SK-N-SH (cell line): Measurements from ENCODE around the gene TBC1D5. TPM values are rescaled to one million over a fixed set of nuclear protein-coding genes. Genes with fewer than 3 reads are reported as not detected.
"Not testable (repeated sequence)": the region's sequence is repeated elsewhere in the genome, so short reads cannot be mapped to it uniquely, and the experiment has no call there.

ENCODE experiments used
- CTCF ChIA-PET: fragments of 300-600, 350-600 bp; formaldehyde crosslinking; extraction: SDS; loops from one replicate; lab custom pipeline; 2021; lab: Yijun Ruan, JAX
- POLR2A ChIA-PET: fragments of 350-600 bp; sonication (Branson Sonifier 250); formaldehyde crosslinking; extraction: SDS; loops from one replicate; lab custom pipeline; 2020; ENCODE audit warnings: antibody characterized with exemption, inconsistent platforms; lab: Yijun Ruan, JAX
- DNase-seq: peaks from one replicate; pipeline ENCODE4 v3.0.0; 2012
- H2AFZ ChIP-seq: fragments of 200-600 bp; sonication (generic); 2 replicates; pipeline ENCODE4 v1.8.1; 2016; ENCODE audit warnings: antibody characterized with exemption, mild to moderate bottlenecking, low read depth
- H3F3A ChIP-seq: fragments of 200-600 bp; sonication (generic); replicated peaks from 2 replicates; pipeline ENCODE3; 2016; ENCODE audit warnings: antibody characterized with exemption, mild to moderate bottlenecking; ENCODE audit not compliant: insufficient read depth
- H3K27ac ChIP-seq, 2 experiments: fragments of 200-500 bp in 1 of 2; fragments of 200-600 bp in 1 of 2; sonication (Bioruptor generic) in 1 of 2; sonication (generic), shearing (Covaris generic) in 1 of 2; 2 replicates each; pipeline versions ENCODE4 v1.5.1 to v1.6.1; 2014 to 2016; ENCODE audit warnings: low read depth in 2 of 2, inconsistent platforms in 1 of 2, low read length in 1 of 2, mild to moderate bottlenecking in 1 of 2, mixed read lengths in 1 of 2
- H3K27me3 ChIP-seq: fragments of 200-600 bp; sonication (generic), shearing (Covaris generic); 2 replicates; pipeline ENCODE4 v1.6.1; 2016; ENCODE audit warnings: mixed run types; ENCODE audit not compliant: insufficient read depth
- H3K36me3 ChIP-seq, 2 experiments: fragments of 200-500 bp in 1 of 2; fragments of 200-600 bp in 1 of 2; sonication (Bioruptor generic) in 1 of 2; sonication (generic) in 1 of 2; replicated peaks in 1 of 2; 2 replicates each; pipeline versions ENCODE3 to v1.5.1; 2014 to 2016; ENCODE audit warnings: low read length in 1 of 2, mild to moderate bottlenecking in 1 of 2; ENCODE audit not compliant: insufficient read depth in 2 of 2, control insufficient read depth in 1 of 2
- H3K4me1 ChIP-seq, 2 experiments: fragments of 200-500 bp in 1 of 2; fragments of 200-600 bp in 1 of 2; sonication (Bioruptor generic) in 1 of 2; sonication (generic), shearing (Covaris generic) in 1 of 2; 2 replicates each; pipeline versions ENCODE4 v1.5.1 to v1.6.1; 2014 to 2016; ENCODE audit warnings: low read depth in 1 of 2, low read length in 1 of 2, mixed run types in 1 of 2; ENCODE audit not compliant: insufficient read depth in 2 of 2, control insufficient read depth in 1 of 2
- H3K4me2 ChIP-seq: fragments of 200-600 bp; sonication (generic), shearing (Covaris generic); 2 replicates; pipeline ENCODE4 v1.6.1; 2017; ENCODE audit warnings: mixed run types
- H3K4me3 ChIP-seq, 2 experiments: fragments of 200-500 bp in 1 of 2; fragments of 200-600 bp in 1 of 2; sonication (Bioruptor generic) in 1 of 2; sonication (generic), shearing (Covaris generic) in 1 of 2; 2 replicates each; pipeline versions ENCODE4 v1.5.1 to v1.8.1; 2014 to 2016; ENCODE audit warnings: low read depth in 2 of 2, inconsistent platforms in 1 of 2, low read length in 1 of 2, mild to moderate bottlenecking in 1 of 2, mixed read lengths in 1 of 2, moderate library complexity in 1 of 2
- H3K79me2 ChIP-seq: fragments of 200-600 bp; sonication (generic); 2 replicates; pipeline ENCODE4 v1.8.1; 2017; ENCODE audit warnings: mild to moderate bottlenecking; ENCODE audit not compliant: insufficient read depth
- H3K9ac ChIP-seq: fragments of 200-600 bp; sonication (generic); 2 replicates; pipeline ENCODE4 v1.6.1; 2017; ENCODE audit warnings: mixed run types
- H3K9me2 ChIP-seq: fragments of 200-600 bp; sonication (generic); 2 replicates; pipeline ENCODE4 v1.6.1; 2017; ENCODE audit warnings: mixed run types
- H3K9me3 ChIP-seq: fragments of 200-600 bp; sonication (generic); 2 replicates; pipeline ENCODE4 v1.6.1; 2017; ENCODE audit warnings: mixed run types, mild to moderate bottlenecking, moderate library complexity
- H4K20me1 ChIP-seq: fragments of 200-600 bp; sonication (generic); 2 replicates; pipeline ENCODE4 v1.6.1; 2017; ENCODE audit warnings: mild to moderate bottlenecking, mixed run types; ENCODE audit not compliant: insufficient read depth
- CTCF ChIP-seq: fragments of 200-600 bp; sonication (generic); IDR thresholded peaks from 2 replicates; pipeline ENCODE4 v1.6.1; 2017; ENCODE audit warnings: antibody characterized with exemption, mild to moderate bottlenecking, moderate library complexity
- EZH2phosphoT487 ChIP-seq: fragments of 200-600 bp; sonication (generic); IDR thresholded peaks from 2 replicates; pipeline ENCODE4 v1.6.1; 2017; ENCODE audit warnings: low read depth, mixed run types, mild to moderate bottlenecking, antibody characterized with exemption, moderate library complexity, borderline replicate concordance
- FOXJ3 ChIP-seq: sonication (generic); formaldehyde crosslinking; IDR thresholded peaks from 2 replicates; pipeline ENCODE4 v1.5.1; 2020; ENCODE audit warnings: mild to moderate bottlenecking, missing genetic modification reagents
- MEF2A ChIP-seq: IDR thresholded peaks from 2 replicates; pipeline ENCODE4 v1.4.0; 2012; ENCODE audit warnings: low read depth, borderline replicate concordance
- NFIC ChIP-seq: IDR thresholded peaks from 2 replicates; pipeline ENCODE4 v1.4.0; 2012; ENCODE audit warnings: borderline replicate concordance
- NRF1 ChIP-seq: IDR thresholded peaks from 2 replicates; pipeline ENCODE4 v1.6.1; 2012; ENCODE audit warnings: low read depth, mild to moderate bottlenecking, low read length
- POLR2AphosphoS5 ChIP-seq: IDR thresholded peaks from 2 replicates; pipeline ENCODE4 v1.6.1; 2012; ENCODE audit warnings: low read depth, low read length
- RXRA ChIP-seq: IDR thresholded peaks from 2 replicates; pipeline ENCODE4 v1.4.0; 2012; ENCODE audit warnings: low read depth, mild to moderate bottlenecking, borderline replicate concordance
- USF1 ChIP-seq: IDR thresholded peaks from 2 replicates; pipeline ENCODE4 v1.4.0; 2012; ENCODE audit warnings: low read depth, borderline replicate concordance
- WGBS: methylation state at CpG from one replicate; pipeline ENCODE4 v1.1.6; 2017; ENCODE audit warnings: low lambda C conversion rate; 5-methylcytosine and 5-hydroxymethylcytosine counted together
- polyA plus RNA-seq, 3 experiments: library from polyadenylated mRNA; depleted of rRNA; stranded (reverse); fragments of >200 nt; gene quantifications; 2 replicates each; pipeline ENCODE4 v1.2.3, GENCODE V29; 2012

Gene TBC1D5
- polyA plus RNA-seq, 1 of the 3 experiments (the other 2 are of a cell fraction), result 19.5 TPM

GRCh38 chr3:17394541-17395155, 347.8 kb downstream of the TBC1D5 start (continued):
- no peak for TF ChIP-seq FOXJ3 (CRISPR knock-in tag)
- TF ChIP-seq POLR2AphosphoS5, result no peak
- no peak for TF ChIP-seq RXRA

DNA sequence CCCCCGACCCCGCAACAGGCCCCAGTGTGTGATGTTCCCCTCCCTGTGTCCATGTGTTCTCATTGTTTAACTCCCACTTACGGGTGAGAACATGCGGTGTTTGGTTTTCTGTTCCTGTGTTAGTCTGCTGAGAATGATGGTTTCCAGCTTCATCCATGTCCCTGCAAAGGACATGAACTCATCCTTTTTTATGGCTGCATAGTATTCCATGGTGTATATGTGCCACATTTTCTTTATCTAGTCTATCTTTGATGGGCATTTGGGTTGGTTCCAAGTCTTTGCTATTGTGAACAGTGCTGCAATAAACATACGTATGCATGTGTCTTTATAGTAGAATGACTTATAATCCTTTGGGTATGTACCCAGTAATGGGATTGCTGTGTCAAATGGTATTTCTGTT, 349.9 kb downstream of the TBC1D5 start:
- H3K9ac ChIP-seq, H2AFZ ChIP-seq, H3K9me2 ChIP-seq, H4K20me1 ChIP-seq, H3F3A ChIP-seq, POLR2A ChIA-PET, H3K27ac ChIP-seq, H3K4me1 ChIP-seq, H3K79me2 ChIP-seq, CTCF ChIA-PET, H3K4me3 ChIP-seq, H3K27me3 ChIP-seq, DNase-seq, H3K9me3 ChIP-seq, H3K4me2 ChIP-seq: not testable (repeated sequence)
- H3K36me3 ChIP-seq, result peaks cover 11 to 19% of the 10 kb centered on the region in 2 experiments
- whole genome bisulfite sequencing, result 100% methylated on average over 5 of the region's 5 CpGs

DNA sequence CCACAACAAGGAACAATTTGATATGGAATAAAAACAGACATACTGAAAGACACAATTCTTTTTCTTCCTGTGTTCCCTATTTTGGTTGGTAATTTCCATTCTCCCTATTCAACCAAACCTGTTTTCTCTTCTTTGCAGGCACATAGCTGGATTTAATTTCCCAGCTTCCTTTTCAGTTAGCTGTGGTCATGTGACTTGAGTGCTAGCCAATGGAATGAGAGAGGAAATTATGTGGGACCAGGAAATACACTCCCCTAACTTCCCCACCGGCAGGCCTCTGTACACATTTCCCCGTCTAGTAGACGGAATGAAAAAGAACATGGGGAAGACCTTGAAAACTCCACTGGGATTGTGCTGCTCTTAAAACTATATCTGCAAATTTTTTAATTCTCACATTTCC, 351.6 kb downstream of the TBC1D5 start:
- CTCF ChIA-PET, result interaction anchor here (1.3 kb wide), 1 partner anchor 450 kb away, joined by 3 read pairs; no protein-coding TSS in a partner anchor
- POLR2A ChIA-PET, result no interaction called here
- peaks cover 10 to 16% of the 10 kb centered on the region in 2 experiments for H3K36me3 ChIP-seq

More for the DNA sequence above, 351.6 kb downstream of the TBC1D5 start:
- H3K27me3 ChIP-seq, result no peaks in the 10 kb centered on the region
- H3K9ac ChIP-seq, result no peak overlapping the region
- H2AFZ ChIP-seq, result no peak overlapping the region
- no peaks in the 10 kb centered on the region for H4K20me1 ChIP-seq
- no peak overlapping the region for H3K4me2 ChIP-seq
- 100% methylated on average over 3 of the region's 3 CpGs for WGBS
- no peak overlapping the region for H3K4me3 ChIP-seq
- H3K9me3 ChIP-seq, result no peaks in the 10 kb centered on the region
- no peaks in the 10 kb centered on the region for H3K9me2 ChIP-seq
- no peak for TF ChIP-seq NRF1
- no peak for TF ChIP-seq EZH2phosphoT487
- TF ChIP-seq MEF2A, result no peak
- no peak for TF ChIP-seq NFIC
- TF ChIP-seq USF1, result no peak
- no peak for TF ChIP-seq CTCF
- H3F3A ChIP-seq, result no peaks in the 10 kb centered on the region
- no peak for DNase-seq
- H3K27ac ChIP-seq, result no peak overlapping the region
- no peaks in the 10 kb centered on the region for H3K4me1 ChIP-seq
- no peaks in the 10 kb centered on the region for H3K79me2 ChIP-seq
